ENCODE results near the gene TMEM181. TPM values are rescaled to one million over a fixed set of nuclear protein-coding genes. Genes with fewer than 3 reads are reported as not detected.

Gene TMEM181
- total RNA-seq, 3 donors from 2014 or later, result 17.0 to 29.3 (median 28.5) TPM

- H3K4me3 ChIP-seq, result no peak overlapping the region
- no peak for DNase-seq (ENCODE audit: low spot score in 2 of 2)
- intact Hi-C loops (cut with DNase I; ENCODE audit: low total_unique reads), result no loop called here
- no peaks in the 10 kb centered on the region for H3K4me1 ChIP-seq
- H3K27me3 ChIP-seq, result no peaks in the 10 kb centered on the region
- H3K9me3 ChIP-seq, result no peaks in the 10 kb centered on the region
- H3K27ac ChIP-seq, result no peak overlapping the region
- H3K36me3 ChIP-seq, result no peaks in the 10 kb centered on the region
- no peak for TF ChIP-seq CTCF (IDR thresholded peaks at IDR 0.05)
- TF ChIP-seq POLR2AphosphoS5 (IDR thresholded peaks at IDR 0.05), result no peak
- no peak for TF ChIP-seq POLR2A (IDR thresholded peaks at IDR 0.05)
Observed at GRCh38 chr6:158680481-158680880, 120.6 kb downstream of the TMEM181 start.

DNA sequence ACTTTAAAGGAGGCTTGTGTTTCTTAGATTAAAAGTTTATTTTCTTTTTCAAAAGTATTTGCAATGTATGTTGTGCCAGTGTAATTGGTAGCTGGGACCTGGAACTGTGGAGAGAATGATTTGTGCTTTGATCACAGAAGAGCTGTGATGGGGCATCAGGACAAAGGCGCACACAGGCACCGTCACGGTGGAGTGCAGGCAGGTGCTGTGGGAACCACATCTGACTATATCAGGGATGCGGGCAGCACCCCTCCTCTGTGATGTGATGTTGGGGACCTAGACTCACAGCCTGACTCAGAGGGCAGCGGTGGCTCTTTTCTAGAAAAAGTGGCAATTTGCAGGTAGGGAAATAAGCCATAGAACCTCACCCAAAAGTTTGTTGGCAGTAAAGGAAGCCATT, 124.4 kb downstream of the TMEM181 start:
- no peaks in the 10 kb centered on the region for H3K36me3 ChIP-seq
- peak overlapping the region in 1 of 2 donors; percentile 4 for H3K27ac ChIP-seq
- H3K4me1 ChIP-seq, result no peaks in the 10 kb centered on the region
- H3K9me3 ChIP-seq, result no peaks in the 10 kb centered on the region
- H3K4me3 ChIP-seq, result no peak overlapping the region
- no peak for DNase-seq (ENCODE audit: low spot score in 2 of 2)
- no peak for TF ChIP-seq CTCF (IDR thresholded peaks at IDR 0.05)
- no peaks in the 10 kb centered on the region for H3K27me3 ChIP-seq
- intact Hi-C loops (cut with DNase I; ENCODE audit: low total_unique reads), result no loop called here

DNA sequence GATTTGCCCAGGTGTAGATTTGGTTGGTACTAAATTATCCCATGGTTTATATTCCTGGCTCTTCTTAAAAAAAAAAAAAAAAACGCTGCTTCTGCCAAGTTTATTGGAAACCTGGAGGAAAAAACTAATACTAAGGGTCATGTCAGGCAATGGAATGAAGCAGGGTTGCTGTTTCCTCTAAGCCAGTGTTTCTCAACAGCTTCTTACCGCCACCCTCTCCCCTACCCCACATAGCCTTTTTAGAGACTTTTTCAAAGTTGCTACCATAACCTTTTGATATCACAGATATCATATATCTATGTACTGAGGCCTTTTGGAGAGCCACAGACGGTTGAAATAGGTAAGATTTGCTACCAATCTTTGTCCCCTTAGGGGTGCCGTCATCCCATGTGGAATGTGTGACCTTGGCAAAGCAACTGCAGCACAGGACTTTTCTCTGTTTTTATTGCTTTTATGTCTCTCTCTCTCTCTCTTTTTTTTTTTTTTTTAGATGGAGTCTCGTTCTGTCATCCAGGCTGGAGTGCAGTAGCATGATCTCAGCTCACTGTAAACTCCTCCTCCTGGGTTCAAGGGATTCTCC, 124.9 kb downstream of the TMEM181 start:
- Histone ChIP-seq H3K36me3 (no peaks in the 10 kb centered on the region), H3K4me3 (no peak overlapping the region), H3K4me1 (no peaks in the 10 kb centered on the region), H3K9me3 (no peaks in the 10 kb centered on the region), H3K27me3 (no peaks in the 10 kb centered on the region), H3K27ac (peak overlapping the region; percentile 46 to 72)
- TF ChIP-seq POLR2AphosphoS5 (IDR thresholded peaks at IDR 0.05) (no peak), POLR2A (IDR thresholded peaks at IDR 0.05) (no peak), CTCF (IDR thresholded peaks at IDR 0.05) (no peak)
- intact Hi-C loops (cut with DNase I; ENCODE audit: low total_unique reads), result no loop called here
- DNase-seq (ENCODE audit: low spot score in 2 of 2), result no peak

Other genes starting within 250 kb of the TMEM181 start
- gene TULP4, start 247.6 kb upstream of the TMEM181 start, total RNA-seq, result 100 to 1,000 TPM; 104 to 171 (median 112) TPM
- gene DYNLT1, start 84.7 kb downstream of the TMEM181 start, total RNA-seq, result 10 to 100 TPM; 48.2 to 76.1 (median 73.4) TPM
- 1 to 10 TPM; 5.2 to 8.0 (median 7.5) TPM for gene SYTL3, start 90.0 kb downstream of the TMEM181 start, total RNA-seq

Data from breast epithelium (tissue), 4 donors.